ENCODE data around the gene ATP9B. TPM values are rescaled to one million over a fixed set of nuclear protein-coding genes. Genes with fewer than 3 reads are reported as not detected.

ATP9B gene
- total RNA-seq, 2 donors from 2014 or later = 22.5 to 72.9 TPM

GRCh38 chr18:79421275-79421857 lies 352.2 kb downstream of the ATP9B start:
- Histone ChIP-seq H3K36me3 (peaks cover 6% of the 10 kb centered on the region), H3K9me3 (no peaks in the 10 kb centered on the region), H3K4me1 (ENCODE audit: control insufficient read depth in 1 of 2, low read depth in 2 of 2) (no peaks in the 10 kb centered on the region), H3K4me3 (no peak overlapping the region), H3K27me3 (replicated peaks; ENCODE audit: insufficient read depth) (no peaks in the 10 kb centered on the region), H3K27ac (no peak overlapping the region)
- no peak for DNase-seq (ENCODE audit: low spot score)
- TF ChIP-seq CTCF (IDR thresholded peaks at IDR 0.05) = no peak
- ATAC-seq (ENCODE audit: insufficient number of reproducible peaks, low FRiP score, low read depth) = no peak

GRCh38 chr18:79422022-79422782 lies 353.0 kb downstream of the ATP9B start:
- TF ChIP-seq CTCF (IDR thresholded peaks at IDR 0.05) = no peak
- H3K27ac ChIP-seq = no peak overlapping the region
- H3K27me3 ChIP-seq (replicated peaks; ENCODE audit: insufficient read depth) = no peaks in the 10 kb centered on the region
- ATAC-seq (ENCODE audit: insufficient number of reproducible peaks, low FRiP score, low read depth) (no peak), DNase-seq (ENCODE audit: low spot score) (no peak)
- H3K4me1 ChIP-seq (ENCODE audit: control insufficient read depth in 1 of 2, low read depth in 2 of 2) = no peaks in the 10 kb centered on the region
- peaks cover 6% of the 10 kb centered on the region for H3K36me3 ChIP-seq
- no peaks in the 10 kb centered on the region for H3K9me3 ChIP-seq
- no peak overlapping the region for H3K4me3 ChIP-seq

- Histone ChIP-seq H3K27me3 (replicated peaks; ENCODE audit: insufficient read depth) (no peaks in the 10 kb centered on the region), H3K36me3 (peaks cover 6% of the 10 kb centered on the region), H3K9me3 (no peaks in the 10 kb centered on the region), H3K4me1 (ENCODE audit: control insufficient read depth in 1 of 2, low read depth in 2 of 2) (no peaks in the 10 kb centered on the region), H3K4me3 (no peak overlapping the region), H3K27ac (no peak overlapping the region)
- DNase-seq (ENCODE audit: low spot score) (no peak), ATAC-seq (ENCODE audit: insufficient number of reproducible peaks, low FRiP score, low read depth) (no peak)
- no peak for TF ChIP-seq CTCF (IDR thresholded peaks at IDR 0.05)
Measured at GRCh38 chr18:79422783-79423165, 353.6 kb downstream of the ATP9B start.

- H3K36me3 ChIP-seq = peaks cover 6% of the 10 kb centered on the region
- H3K27ac ChIP-seq = no peak overlapping the region
- no peaks in the 10 kb centered on the region for H3K4me1 ChIP-seq (ENCODE audit: control insufficient read depth in 1 of 2, low read depth in 2 of 2)
- H3K4me3 ChIP-seq = no peak overlapping the region
- no peak for TF ChIP-seq CTCF (IDR thresholded peaks at IDR 0.05)
- H3K9me3 ChIP-seq = no peaks in the 10 kb centered on the region
- no peak for DNase-seq (ENCODE audit: low spot score)
- H3K27me3 ChIP-seq (replicated peaks; ENCODE audit: insufficient read depth) = no peaks in the 10 kb centered on the region
- no peak for ATAC-seq (ENCODE audit: insufficient number of reproducible peaks, low FRiP score, low read depth)
Measured at GRCh38 chr18:79423211-79424007, 354.2 kb downstream of the ATP9B start.

GRCh38 chr18:79424008-79424565 lies 354.9 kb downstream of the ATP9B start:
- DNase-seq (ENCODE audit: low spot score) (no peak), ATAC-seq (ENCODE audit: insufficient number of reproducible peaks, low FRiP score, low read depth) (no peak)
- Histone ChIP-seq H3K4me1 (ENCODE audit: control insufficient read depth in 1 of 2, low read depth in 2 of 2) (no peaks in the 10 kb centered on the region), H3K4me3 (no peak overlapping the region), H3K27me3 (replicated peaks; ENCODE audit: insufficient read depth) (no peaks in the 10 kb centered on the region), H3K36me3 (peaks cover 6% of the 10 kb centered on the region), H3K9me3 (no peaks in the 10 kb centered on the region), H3K27ac (no peak overlapping the region)
- no peak for TF ChIP-seq CTCF (IDR thresholded peaks at IDR 0.05)

Measured in thoracic aorta (tissue), 2 donors.